ENCODE results near the gene PPARA. TPM values are rescaled to one million over a fixed set of nuclear protein-coding genes. Genes with fewer than 3 reads are reported as not detected.

PPARA gene
- polyA plus RNA-seq, 10 donors = 15.9 to 25.7 (median 20.6) TPM

DNA sequence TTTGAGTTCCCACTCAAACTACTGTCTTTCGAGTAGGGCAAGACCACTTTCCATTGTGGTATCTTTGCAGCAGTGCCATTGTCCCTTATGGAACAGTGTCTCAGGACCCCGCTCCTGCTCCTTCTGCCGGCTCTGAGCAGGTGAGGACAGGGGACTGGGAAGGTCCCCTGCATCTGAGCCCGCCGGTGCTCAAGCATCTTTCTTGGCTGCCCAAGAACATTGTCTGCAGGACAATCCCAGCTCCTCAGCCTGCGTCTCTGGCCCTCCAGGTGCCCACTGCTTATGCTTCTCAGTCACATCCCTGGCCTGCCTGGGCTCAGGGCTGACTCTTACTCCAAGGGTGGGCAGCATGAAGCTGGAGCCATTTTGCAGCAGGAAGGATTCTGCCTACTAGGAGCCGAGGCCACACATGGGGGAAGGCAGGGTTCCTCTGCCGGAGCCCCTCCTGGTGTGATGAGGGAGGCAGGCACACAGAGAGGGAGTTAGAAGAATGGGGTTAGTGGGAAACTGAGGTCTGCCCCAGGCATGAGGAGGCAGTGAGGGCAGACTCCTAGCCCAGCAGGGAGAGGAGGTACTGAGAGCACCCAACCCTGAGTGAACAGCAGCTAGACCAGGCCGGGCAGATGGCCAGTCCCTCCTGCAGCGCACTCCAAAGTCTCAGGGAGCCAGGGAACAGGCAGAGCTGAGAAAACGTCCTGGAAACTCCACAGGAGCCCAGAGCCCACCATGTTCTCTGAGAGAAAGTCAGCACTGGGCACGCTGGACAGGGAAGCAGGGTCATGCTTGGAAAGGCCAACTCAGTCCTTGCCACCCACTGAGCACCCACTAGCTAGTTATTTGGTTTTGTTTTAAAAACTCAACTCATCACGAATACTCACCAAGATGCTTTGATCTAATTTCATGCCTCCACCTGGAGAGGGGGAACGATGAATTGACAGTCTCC, 7.5 kb upstream of the PPARA start:
- no peak for DNase-seq

DNA sequence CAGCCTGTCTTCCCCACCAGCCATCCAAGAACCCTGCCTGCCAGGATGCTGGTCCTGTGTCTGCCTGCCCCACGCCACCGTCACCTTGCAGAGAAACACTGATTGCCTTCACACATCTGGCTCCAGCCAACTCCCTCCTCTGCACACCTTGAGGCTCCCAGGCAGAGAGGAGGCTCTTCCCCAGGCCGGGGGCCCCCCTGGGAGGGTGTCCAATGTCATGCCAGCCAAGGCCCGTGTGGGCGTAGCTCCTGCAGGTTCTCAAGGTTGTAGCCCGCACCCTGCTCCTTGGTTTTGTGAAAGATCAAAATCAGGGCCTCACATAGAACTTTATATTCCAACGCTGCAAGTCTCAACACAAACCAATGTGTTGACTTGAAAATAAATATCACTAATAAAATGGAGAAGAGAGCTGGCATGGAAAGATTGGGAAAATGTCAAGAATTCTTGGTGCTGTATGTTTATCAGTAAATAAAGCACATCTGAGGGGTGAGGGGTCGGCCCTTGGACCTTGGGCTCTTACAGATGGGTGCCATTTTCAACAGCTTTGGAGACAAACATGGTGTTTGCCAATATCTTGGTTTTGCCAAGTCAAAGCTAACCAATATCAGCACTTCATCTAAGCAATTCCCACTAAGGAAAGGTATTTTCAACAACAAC, 6.7 kb upstream of the PPARA start:
- no peak for DNase-seq

- DNase-seq = no peak
These were observed 4.9 kb upstream of the PPARA start for GRCh38 chr22:46145361-46145851.

DNA sequence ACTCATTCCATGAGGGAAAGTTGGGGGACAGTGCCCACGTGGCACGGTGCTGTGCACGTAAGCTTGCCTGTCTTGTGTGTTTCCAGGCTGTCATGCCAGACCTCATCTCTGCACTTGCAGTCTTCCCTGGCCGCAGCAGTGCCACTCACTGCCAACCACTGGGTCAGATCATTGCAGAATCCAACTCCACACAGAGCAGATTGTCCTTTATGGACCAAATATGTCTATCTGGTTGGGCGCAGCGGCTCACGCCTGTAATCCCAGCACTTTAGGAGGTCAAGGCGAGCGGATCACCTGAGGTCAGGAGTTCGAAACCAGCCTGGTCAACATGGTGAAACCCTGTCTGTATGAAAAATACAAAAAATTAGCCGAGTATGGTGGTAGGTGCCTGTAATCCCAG, 4.4 kb upstream of the PPARA start:
- no peak for DNase-seq

GRCh38 chr22:46146329-46146728, 4.0 kb upstream of the PPARA start:
- DNase-seq = no peak

DNA sequence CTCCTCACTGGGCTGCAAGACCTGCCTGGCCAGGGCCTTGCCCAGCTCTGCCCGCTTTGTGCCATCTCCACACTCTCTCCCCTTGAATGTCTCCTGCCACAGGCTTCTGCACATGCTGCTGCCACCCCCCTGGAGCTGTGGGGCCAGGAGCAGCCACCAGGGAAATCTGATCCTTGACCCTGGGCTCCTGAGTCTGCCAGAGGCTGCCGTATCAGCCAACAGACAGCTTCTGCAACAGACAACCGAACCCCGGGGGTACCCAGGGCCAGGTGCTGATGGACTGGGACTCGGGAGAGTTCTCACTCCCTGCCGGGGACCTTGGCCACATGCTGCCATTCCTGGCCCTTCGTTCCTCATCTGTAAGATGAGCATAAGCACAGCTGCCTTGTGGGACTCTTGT, 3.3 kb upstream of the PPARA start:
- no peak for DNase-seq

- DNase-seq = peak in 2 of 3 donors; percentile 16 to 30
These were observed 2.7 kb upstream of the PPARA start for GRCh38 chr22:46147471-46148267.

DNA sequence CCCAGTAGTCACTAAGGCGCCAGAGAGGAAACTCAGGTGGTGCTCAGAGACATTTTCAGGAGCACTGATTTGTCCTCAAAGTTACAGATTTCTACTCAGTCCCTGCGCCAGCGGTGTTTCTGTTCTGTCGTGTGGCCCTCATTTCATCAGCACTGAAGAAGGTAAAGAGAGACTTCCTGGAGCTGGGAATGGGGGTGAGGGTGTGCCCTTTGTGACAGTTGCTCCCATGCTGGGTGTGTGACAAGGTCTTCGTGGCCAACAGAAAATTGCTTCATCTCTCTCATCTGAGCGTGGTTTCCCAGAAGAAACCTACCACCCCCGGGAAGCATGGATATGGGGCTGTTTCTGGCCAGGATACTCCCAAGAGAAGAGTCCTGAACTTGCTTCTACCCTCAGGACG, 2.0 kb upstream of the PPARA start:
- DNase-seq = peak in 1 of 3 donors; percentile 6

GRCh38 chr22:46148816-46149511, 1.4 kb upstream of the PPARA start:
- no peak for DNase-seq

GRCh38 chr22:46149512-46150033, 753 bp upstream of the PPARA start:
- peak; percentile 29 to 68 (median 42) for DNase-seq

DNA sequence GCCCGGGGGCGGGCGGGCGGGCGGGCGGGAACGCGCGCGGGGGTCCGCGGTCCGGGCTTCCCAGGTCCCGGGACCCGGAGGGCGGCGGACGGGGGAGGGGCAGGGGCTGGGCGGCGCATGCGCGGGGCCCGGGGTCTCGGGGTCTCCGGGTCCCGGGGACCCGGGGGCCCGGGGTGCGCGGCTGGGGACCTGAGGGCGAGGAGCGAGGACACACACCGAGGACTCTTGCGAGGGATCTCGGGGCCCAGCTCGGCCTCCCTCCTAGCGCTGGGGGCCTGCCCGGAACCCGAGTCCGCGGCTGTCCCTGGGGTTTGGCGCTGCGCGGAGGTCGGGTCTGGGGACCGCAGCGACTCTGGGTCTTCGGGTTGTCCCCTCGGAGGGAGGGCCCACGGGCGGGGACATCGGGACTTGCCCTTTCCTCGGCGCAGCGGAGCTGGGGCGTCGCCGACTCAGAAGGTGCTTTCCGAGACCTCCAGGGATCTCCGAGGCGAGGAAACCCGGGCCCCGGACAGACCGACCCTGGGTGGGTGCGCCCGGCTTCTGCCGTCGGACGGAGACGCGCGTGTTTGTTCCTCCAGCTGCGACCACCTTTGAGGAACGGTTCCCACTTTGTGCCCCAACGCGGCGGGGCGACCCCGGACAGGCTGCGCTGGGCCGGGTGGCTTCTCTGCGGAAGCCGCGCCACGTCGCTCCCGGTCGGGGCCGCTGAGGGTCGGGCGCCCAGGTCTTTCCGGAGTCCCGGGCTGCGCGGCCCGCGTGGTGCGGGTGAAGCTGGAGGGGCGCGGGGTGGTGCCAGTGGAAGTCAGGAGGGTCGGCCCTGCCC, 540 bp downstream of the PPARA start:
- peak in 2 of 3 donors; percentile 46 to 70 for DNase-seq

- DNase-seq = no peak
These were observed 3.6 kb downstream of the PPARA start for GRCh38 chr22:46153930-46154329.

- peak in 2 of 3 donors; percentile 27 to 43 for DNase-seq
These were observed 5.7 kb downstream of the PPARA start for GRCh38 chr22:46156031-46156430.

DNA sequence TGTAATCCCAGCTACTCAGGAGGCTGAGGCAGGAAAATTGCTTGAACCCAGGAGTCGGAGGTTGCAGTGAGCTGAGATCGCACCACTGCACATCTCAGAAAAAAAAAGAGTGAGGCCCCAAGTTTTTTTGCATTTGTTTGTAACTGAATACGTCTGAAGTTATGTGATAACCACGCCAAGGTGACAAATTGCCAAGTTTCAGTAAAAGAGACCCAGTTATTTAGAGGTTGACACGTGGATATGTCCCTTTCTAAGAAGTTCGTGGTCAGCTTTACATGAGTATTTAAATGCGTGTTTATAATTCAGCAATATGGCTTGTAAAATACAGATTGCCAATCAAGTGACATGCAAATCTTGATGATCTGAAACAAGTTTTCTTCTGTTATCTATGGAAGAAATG, 8.0 kb downstream of the PPARA start:
- DNase-seq = no peak

DNA sequence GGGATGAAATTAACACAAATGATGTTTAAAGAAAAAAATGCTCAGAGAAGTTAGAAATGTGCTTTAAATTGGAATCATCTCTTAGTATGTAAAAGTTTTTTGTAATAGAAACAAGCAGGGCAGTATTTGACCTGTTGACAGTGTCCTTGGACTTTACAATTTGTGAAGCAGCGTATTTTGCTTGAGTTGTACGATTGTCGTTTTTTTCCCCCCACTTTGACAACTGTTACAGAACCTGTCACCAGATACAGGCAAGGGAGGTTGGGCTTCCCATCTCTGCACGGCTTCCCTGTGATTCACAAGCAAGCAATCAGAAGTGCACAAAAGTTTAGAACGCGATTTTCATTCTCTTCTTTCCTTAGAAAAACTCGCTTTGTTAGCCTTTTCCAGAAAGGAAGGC, 8.9 kb downstream of the PPARA start:
- DNase-seq = no peak

GRCh38 chr22:46159777-46160176, 9.5 kb downstream of the PPARA start:
- DNase-seq = no peak

DNA sequence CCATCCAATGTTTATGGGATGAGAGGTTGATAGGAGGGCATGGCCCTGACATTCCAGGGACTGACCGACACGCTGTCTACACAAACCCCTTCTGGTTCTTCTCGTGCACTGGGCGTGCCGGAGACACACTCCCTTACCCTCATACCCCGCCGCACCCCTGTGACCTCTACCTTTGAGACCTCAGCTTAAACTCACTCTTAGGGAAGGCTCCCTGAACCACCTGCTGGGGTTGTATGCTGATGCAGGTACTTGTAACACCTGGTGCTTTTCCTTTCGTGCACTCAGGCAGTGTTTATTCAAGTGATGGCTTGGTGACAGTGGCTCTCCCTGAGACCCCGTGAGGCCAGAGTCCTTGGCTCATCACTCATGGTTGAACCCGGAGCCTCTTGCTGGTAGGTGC, 12.0 kb downstream of the PPARA start:
- DNase-seq = no peak

DNA sequence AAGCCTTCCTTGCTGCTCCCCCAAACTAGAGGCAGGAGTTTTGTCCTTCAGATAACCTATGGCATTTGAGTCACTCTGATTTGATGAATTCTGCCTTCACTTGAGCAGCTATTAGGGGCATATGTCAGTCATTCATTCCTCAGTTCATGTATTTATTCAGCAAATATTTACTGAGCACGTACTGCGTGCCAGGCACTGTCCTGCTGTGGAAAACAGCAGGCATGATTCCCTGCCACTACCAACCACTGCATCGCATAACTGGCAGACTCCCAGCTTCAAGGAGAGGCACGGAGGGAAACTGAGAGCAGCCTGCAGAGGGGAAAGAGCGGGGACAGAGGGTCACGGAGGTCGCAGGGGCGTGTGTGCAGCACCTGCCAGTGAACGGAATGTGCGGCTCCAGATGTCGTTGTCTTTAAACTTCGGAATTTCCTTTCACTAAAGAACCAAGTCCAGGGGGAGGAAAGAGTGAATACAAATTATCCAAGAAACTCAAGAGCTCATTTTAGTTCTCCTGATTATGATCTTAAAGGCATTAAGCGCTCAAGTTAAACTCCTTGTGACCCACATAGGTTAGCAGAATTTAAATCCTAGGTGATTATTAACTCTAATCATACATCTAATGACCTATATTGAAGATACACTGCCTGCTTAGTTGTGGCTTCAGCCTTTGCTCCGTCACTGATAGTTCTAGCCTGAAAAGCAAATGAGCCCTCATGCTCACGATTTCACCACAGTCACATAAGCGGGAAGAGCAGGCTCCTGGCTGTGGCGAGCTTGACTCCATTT, 12.6 kb downstream of the PPARA start:
- no peak for DNase-seq

- DNase-seq = no peak
These were observed 13.2 kb downstream of the PPARA start for GRCh38 chr22:46163557-46163888.

DNA sequence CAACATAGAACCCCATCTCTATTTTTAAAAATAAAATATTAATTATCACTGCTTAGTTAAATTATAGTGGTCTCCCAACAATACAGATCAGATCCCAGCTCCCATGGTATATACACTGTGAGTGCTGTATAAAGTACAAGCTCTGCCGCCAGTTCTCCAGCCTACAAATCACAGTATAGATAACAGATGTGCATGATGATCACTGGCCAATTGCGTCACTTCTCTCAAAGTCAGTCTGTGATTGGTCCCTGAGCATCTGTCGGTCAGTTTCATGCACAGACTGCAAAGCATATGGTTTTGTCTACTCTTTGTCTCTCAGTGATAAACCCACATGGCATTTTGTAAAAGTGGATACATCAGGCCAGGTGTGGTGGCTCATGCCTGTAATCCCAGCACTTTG, 15.7 kb downstream of the PPARA start:
- DNase-seq = no peak
